Measurements from ENCODE around the gene LCE2B. TPM values are rescaled to one million over a fixed set of nuclear protein-coding genes. Genes with fewer than 3 reads are reported as not detected.
"Not testable (repeated sequence)": the region's sequence is repeated elsewhere in the genome, so short reads cannot be mapped to it uniquely, and the experiment has no call there.

Gene LCE2B
- total and polyA plus RNA-seq, 9 donors, result not detected

DNA sequence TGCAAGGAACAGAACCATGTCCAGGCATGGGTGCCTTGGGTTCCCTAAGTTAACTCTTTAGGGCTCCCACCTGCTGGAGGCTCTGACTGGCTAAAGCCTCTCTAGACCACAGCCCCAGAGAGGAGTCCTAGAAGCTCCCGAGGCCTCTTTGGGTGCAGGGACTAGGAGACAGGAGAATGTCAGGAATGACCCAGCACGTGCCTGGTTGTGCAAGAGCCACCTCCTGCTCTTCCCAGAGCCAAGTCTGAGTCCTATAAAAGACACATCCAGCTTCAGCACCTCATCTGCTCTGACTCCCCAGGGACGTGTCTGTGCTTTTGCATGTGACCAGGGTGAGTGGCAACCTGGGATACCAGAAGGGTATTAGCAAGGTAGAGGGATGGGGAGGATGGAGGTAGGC lies 22.8 kb upstream of the LCE2B start, which contains the start of gene LCE2D:
Gene LCE2D (plus strand): TSS at position 283 of the 400 bp plus-strand sequence. CDS start 726 bp downstream, outside the sequence.
- H3K27ac ChIP-seq, result no peak within 1 kb of the TSS
- H3K4me1 ChIP-seq (ENCODE audit: insufficient read depth), result no peaks in the 10 kb centered on the region
- no peaks in the 10 kb centered on the region for H3K36me3 ChIP-seq
- no peak for TF ChIP-seq EP300 (IDR thresholded peaks at IDR 0.05)
- TF ChIP-seq, protein P1, sequence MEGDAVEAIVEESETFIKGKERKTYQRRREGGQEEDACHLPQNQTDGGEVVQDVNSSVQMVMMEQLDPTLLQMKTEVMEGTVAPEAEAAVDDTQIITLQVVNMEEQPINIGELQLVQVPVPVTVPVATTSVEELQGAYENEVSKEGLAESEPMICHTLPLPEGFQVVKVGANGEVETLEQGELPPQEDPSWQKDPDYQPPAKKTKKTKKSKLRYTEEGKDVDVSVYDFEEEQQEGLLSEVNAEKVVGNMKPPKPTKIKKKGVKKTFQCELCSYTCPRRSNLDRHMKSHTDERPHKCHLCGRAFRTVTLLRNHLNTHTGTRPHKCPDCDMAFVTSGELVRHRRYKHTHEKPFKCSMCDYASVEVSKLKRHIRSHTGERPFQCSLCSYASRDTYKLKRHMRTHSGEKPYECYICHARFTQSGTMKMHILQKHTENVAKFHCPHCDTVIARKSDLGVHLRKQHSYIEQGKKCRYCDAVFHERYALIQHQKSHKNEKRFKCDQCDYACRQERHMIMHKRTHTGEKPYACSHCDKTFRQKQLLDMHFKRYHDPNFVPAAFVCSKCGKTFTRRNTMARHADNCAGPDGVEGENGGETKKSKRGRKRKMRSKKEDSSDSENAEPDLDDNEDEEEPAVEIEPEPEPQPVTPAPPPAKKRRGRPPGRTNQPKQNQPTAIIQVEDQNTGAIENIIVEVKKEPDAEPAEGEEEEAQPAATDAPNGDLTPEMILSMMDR (IDR thresholded peaks at IDR 0.05), result no peak
- DNase-seq, result no peak
- no peaks in the 10 kb centered on the region for H3K9me3 ChIP-seq
- H3K4me3 ChIP-seq, result no peak within 1 kb of the TSS
- intact Hi-C loops (cut with DNase I), result no loop called here
- no peaks in the 10 kb centered on the region for H3K27me3 ChIP-seq
- 50 to 66% (median 65%) methylated on average over 3 of the region's 3 CpGs for WGBS, 3 donors

DNA sequence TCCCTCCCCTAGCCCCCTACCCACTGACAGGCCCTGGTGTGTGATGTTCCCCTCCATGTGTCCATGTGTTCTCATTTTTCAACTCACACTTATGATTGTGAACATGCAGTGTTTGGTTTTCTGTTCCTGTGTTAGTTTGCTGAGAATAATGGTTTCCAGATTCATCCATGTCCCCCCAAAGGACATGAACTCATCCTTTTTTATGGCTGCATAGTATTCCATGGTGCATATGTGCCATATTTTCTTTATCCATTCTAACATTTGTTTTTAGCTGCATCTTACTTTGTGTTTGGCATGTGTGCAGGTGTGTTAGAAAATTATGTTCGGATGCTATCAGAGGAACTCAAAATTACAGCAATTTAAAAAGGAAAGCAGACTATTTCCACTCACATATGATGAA lies 19.8 kb upstream of the LCE2B start:
- H3K4me3 ChIP-seq; DNase-seq; intact Hi-C loops (cut with DNase I); H3K9me3 ChIP-seq; H3K36me3 ChIP-seq; H3K27me3 ChIP-seq; H3K27ac ChIP-seq; H3K4me1 ChIP-seq (ENCODE audit: insufficient read depth): not testable (repeated sequence)
- WGBS, 3 donors, result 84 to 98% (median 90%) methylated on average over 1 of the region's 1 CpG

DNA sequence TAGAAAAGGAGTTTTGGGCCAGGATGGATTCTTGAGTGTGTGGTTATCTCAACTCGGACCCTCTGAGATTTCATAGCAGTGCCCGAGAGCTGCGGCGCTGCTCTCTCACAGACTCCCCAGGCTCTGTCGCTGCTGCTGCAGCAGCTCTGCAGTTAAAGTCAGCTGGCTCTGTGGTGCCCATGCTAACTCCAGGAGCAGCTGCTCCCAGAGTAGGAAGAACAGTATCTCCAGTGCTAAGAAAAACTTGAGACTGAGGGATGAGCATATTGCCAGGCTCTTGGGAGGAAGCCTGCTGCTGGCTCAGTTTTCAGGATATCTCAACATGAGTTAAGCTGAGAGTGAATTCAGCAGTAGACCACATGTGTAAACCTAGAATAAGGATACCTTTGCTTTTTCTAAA lies 18.3 kb upstream of the LCE2B start:
- H3K4me3 ChIP-seq, result no peak overlapping the region
- DNase-seq, result no peak
- H3K27ac ChIP-seq, result no peak overlapping the region
- TF ChIP-seq POLR2A (IDR thresholded peaks at IDR 0.05) (no peak), EP300 (IDR thresholded peaks at IDR 0.05) (no peak)
- TF ChIP-seq, protein P1 (IDR thresholded peaks at IDR 0.05), result no peak
- H3K4me1 ChIP-seq (ENCODE audit: insufficient read depth), result no peaks in the 10 kb centered on the region
- H3K9me3 ChIP-seq, result no peaks in the 10 kb centered on the region
- 87 to 93% (median 89%) methylated on average over 5 of the region's 5 CpGs for WGBS, 3 donors
- H3K36me3 ChIP-seq, result no peaks in the 10 kb centered on the region
- no peaks in the 10 kb centered on the region for H3K27me3 ChIP-seq
- intact Hi-C loops (cut with DNase I), result no loop called here

DNA sequence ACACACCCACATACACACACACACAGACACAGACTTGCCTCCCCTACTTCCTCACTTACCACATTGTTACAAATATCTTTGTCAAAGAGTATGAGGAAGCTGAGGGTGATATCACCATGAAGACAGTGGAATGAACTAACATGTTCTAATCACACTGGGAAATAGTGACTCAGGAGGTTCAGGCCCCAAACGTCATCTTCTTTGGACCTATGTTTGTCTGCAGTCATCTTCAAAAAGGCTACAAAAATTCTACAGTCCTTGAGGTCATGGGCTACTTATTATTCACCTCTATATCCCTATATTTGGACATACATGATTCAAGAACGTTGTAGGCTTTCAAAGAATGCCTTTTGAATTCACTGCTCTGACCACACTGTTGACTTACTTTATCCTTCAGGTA lies 12.9 kb upstream of the LCE2B start:
- TF ChIP-seq EP300 (IDR thresholded peaks at IDR 0.05) (no peak), POLR2A (IDR thresholded peaks at IDR 0.05) (no peak)
- TF ChIP-seq, protein P1 (IDR thresholded peaks at IDR 0.05), result no peak
- Histone ChIP-seq H3K36me3 (no peaks in the 10 kb centered on the region), H3K4me1 (ENCODE audit: insufficient read depth) (no peaks in the 10 kb centered on the region), H3K27me3 (no peaks in the 10 kb centered on the region), H3K9me3 (no peaks in the 10 kb centered on the region), H3K27ac (no peak overlapping the region), H3K4me3 (no peak overlapping the region)
- WGBS, 3 donors, result 37 to 58% (median 54%) methylated on average over 2 of the region's 2 CpGs
- DNase-seq, result no peak
- intact Hi-C loops (cut with DNase I), result no loop called here

DNA sequence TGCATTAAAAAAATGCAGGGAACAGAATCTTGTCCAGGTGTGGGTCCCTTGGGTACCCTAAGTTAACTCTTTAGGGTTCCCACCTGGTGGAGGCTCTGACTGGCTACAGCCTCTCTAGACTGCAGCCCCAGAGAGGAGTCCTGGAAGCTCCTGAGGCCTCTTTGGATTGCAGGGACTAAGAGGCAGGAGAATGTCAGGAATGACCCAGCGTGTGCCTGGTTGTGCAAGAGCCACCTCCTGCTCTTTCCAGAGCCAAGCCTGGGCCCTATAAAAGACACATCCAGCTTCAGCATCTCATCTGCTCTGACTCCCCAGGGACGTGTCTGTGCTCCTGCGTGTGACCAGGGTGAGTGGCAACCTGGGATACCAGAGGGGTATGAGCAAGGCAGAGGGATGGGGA lies 10.9 kb upstream of the LCE2B start, which contains the start of gene LCE2C:
Gene LCE2C (plus strand): TSS at position 297 of the 400 bp plus-strand sequence. CDS start 737 bp downstream, outside the sequence.
- H3K9me3 ChIP-seq; H3K36me3 ChIP-seq; H3K4me3 ChIP-seq; DNase-seq; intact Hi-C loops (cut with DNase I); H3K27ac ChIP-seq; H3K27me3 ChIP-seq; H3K4me1 ChIP-seq (ENCODE audit: insufficient read depth): not testable (repeated sequence)
- 81 to 87% (median 84%) methylated on average over 3 of the region's 3 CpGs for WGBS, 3 donors
